ENCODE results near the gene ATP12A.

The ATP12A gene

DNA sequence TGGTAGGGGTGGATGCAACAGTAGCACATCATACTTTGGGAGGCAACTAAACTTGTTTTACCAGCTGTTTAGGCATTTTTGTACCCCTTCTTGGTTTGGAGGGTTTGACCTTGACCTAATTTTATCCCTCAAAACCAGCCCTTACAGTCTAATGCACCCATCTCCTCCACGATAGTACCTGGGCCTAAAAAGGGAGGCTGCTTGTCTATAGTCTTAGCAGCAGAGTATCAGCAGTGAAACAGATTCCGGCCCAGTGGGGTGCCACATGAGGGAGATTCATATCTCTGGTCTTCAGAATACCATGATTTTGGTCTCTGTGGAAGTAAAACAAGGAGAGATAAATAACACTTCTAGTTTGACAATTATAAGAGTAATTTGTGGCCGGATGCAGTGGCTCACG lies 39.5 kb upstream of the ATP12A start:
- in situ Hi-C loops (cut with MboI; ENCODE audit: low sequenced_read_pairs, unreplicated experiment) = no loop called here
- TF ChIP-seq CTCF (IDR thresholded peaks at IDR 0.05; ENCODE audit: borderline replicate concordance, control extremely low read depth, extremely low read depth, insufficient read depth, missing control alignments) = no peak
- DNase-seq (ENCODE audit: low spot score) = no peak

DNA sequence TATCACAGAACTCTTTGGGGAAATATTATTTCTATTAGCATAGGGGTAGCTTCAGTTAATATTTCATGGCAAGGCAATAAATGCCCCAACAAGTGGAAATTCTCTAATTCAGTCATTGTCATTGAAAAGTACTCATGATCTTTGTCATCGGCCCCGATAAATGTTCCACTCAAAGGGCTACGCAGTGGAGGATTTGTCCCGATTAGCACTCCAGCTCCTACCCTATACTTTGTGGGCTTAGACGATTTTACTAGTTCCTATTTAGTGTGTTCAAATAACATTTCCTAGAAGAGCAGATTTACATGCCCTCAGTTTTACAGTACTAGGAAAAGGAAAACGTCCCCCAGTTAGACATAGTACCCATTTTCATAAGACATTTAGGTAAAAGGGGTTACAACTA lies 38.0 kb upstream of the ATP12A start:
- no peak for TF ChIP-seq CTCF (IDR thresholded peaks at IDR 0.05; ENCODE audit: borderline replicate concordance, control extremely low read depth, extremely low read depth, insufficient read depth, missing control alignments)
- no peak for DNase-seq (ENCODE audit: low spot score)
- in situ Hi-C loops (cut with MboI; ENCODE audit: low sequenced_read_pairs, unreplicated experiment) = no loop called here

- in situ Hi-C loops (cut with MboI; ENCODE audit: low sequenced_read_pairs, unreplicated experiment) = no loop called here
- DNase-seq (ENCODE audit: low spot score) = no peak
- TF ChIP-seq CTCF (IDR thresholded peaks at IDR 0.05; ENCODE audit: borderline replicate concordance, control extremely low read depth, extremely low read depth, insufficient read depth, missing control alignments) = no peak
These were observed 36.2 kb upstream of the ATP12A start for GRCh38 chr13:24644036-24644435.

GRCh38 chr13:24648271-24648670 lies 31.9 kb upstream of the ATP12A start:
- no peak for DNase-seq (ENCODE audit: low spot score)
- in situ Hi-C loops (cut with MboI; ENCODE audit: low sequenced_read_pairs, unreplicated experiment) = no loop called here
- TF ChIP-seq CTCF (IDR thresholded peaks at IDR 0.05; ENCODE audit: borderline replicate concordance, control extremely low read depth, extremely low read depth, insufficient read depth, missing control alignments) = no peak

DNA sequence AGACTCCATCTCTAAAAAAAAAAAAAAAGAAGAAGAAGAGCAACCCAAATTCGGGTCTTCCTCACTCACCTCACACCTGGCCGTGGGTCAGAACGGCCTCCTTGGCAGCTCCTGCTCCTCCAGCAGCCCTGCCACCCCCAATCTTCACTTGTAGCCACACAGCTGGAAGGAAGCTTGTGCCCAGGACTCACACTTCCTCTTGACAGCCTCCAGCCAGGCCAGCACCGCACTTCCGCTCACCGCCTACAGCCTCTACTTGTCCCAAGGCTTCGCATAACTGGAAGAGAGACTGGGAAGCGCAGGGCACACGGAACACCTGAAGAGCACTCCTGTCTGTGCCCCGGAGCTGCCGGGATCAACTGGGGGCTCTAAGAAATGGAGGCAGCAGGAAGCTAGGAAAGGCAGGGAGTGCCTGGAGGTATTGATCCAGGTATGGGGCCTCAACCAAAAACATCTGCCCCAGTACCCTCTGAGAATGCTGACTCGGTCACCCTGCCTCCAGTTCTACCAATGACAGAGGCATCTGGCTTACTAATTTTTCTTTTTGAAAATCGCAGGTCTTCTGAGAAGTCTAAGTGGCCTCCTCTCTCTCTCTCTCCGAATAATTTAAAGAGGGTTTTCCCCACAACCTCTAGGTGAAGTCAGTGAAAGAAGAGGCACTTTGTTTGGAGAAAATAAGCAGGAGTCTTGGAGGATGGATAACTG lies 31.1 kb upstream of the ATP12A start:
- in situ Hi-C loops (cut with MboI; ENCODE audit: low sequenced_read_pairs, unreplicated experiment) = no loop called here
- DNase-seq (ENCODE audit: low spot score) = no peak
- TF ChIP-seq CTCF (IDR thresholded peaks at IDR 0.05; ENCODE audit: borderline replicate concordance, control extremely low read depth, extremely low read depth, insufficient read depth, missing control alignments) = no peak

DNA sequence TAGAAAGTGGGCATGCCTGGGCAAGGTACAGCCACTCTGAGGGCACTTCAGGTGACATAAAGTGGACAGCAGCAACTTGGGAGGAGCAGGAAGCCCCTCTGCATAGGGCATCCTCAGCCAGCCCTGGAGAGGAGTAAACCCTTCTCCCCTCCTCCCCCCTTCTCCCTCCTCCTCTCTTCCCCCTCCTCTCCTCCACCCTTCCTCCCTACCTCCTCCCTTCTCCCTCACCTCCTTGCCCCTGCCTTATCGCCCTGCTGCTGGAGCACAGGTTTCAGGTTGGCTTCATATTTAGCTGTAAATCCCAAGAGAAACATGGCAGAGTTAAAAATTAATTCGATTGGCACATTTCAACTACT lies 30.5 kb upstream of the ATP12A start:
- in situ Hi-C loops (cut with MboI; ENCODE audit: low sequenced_read_pairs, unreplicated experiment) = no loop called here
- TF ChIP-seq CTCF (IDR thresholded peaks at IDR 0.05; ENCODE audit: borderline replicate concordance, control extremely low read depth, extremely low read depth, insufficient read depth, missing control alignments) = no peak
- DNase-seq (ENCODE audit: low spot score) = no peak

Measured in GM13976 (cell line).